Right ventricle myocardium superior (tissue), 1 donor: ENCODE measurements around the gene SMIM32. TPM values are rescaled to one million over a fixed set of nuclear protein-coding genes. Genes with fewer than 3 reads are reported as not detected.

Experiments used
- ATAC-seq: fragments of 200-7000 bp; cut with Tn5 transposase; one replicate; pipeline ENCODE4 v1.9.1; 2020; ENCODE audit warnings: mild to moderate bottlenecking; ENCODE audit not compliant: poor library complexity
- DNase-seq: peaks from one replicate; pipeline ENCODE4 v3.0.0-alpha.2; 2020
- intact Hi-C: fragments of 100-400 bp; cut with DNase I; formaldehyde crosslinking; loops from one replicate; pipeline ENCODE4 v1.11.2; 2022
- total RNA-seq: library from RNA; stranded (reverse); fragmentation: NEBNext Ultra II Directional; extraction: Animal tissue kit (Norgen Biotek cat#: 25700); gene quantifications from one replicate; pipeline ENCODE4 v1.2.1, GENCODE V29; 2021
- donor health status: DM: no; HTN: yes; CAD: no; lungs with severe emphysema.

The SMIM32 gene
- total RNA-seq, 1 donor from 2014 or later = not detected

GRCh38 chr5:136210259-136210658, 17.3 kb upstream of the SMIM32 start:
- no peak for ATAC-seq
- no peak for DNase-seq
- intact Hi-C loops = no loop called here

- ATAC-seq = no peak
- no peak for DNase-seq
- intact Hi-C loops = no loop called here
Observed at GRCh38 chr5:136209346-136209910, 16.5 kb upstream of the SMIM32 start.

GRCh38 chr5:136208916-136209315, 16.0 kb upstream of the SMIM32 start:
- intact Hi-C loops = no loop called here
- DNase-seq = no peak
- no peak for ATAC-seq

- intact Hi-C loops = no loop called here
- DNase-seq = no peak
- no peak for ATAC-seq
Observed at GRCh38 chr5:136207631-136208030, 14.7 kb upstream of the SMIM32 start.

GRCh38 chr5:136206361-136206760, 13.4 kb upstream of the SMIM32 start:
- ATAC-seq (no peak), DNase-seq (no peak)
- intact Hi-C loops = no loop called here

- DNase-seq (no peak), ATAC-seq (no peak)
Observed at GRCh38 chr5:136205941-136206340, 13.0 kb upstream of the SMIM32 start.

GRCh38 chr5:136205061-136205702, 12.2 kb upstream of the SMIM32 start:
- DNase-seq = no peak
- ATAC-seq = no peak
- intact Hi-C loops = no loop called here

More at GRCh38 chr5:136205941-136206340, 13.0 kb upstream of the SMIM32 start:
- intact Hi-C loops = no loop called here

GRCh38 chr5:136203303-136203922, 10.5 kb upstream of the SMIM32 start:
- intact Hi-C loops = no loop called here
- no peak for DNase-seq
- no peak for ATAC-seq

GRCh38 chr5:136202469-136203205, 9.7 kb upstream of the SMIM32 start:
- intact Hi-C loops = no loop called here
- no peak for DNase-seq
- no peak for ATAC-seq

GRCh38 chr5:136201870-136202269, 8.9 kb upstream of the SMIM32 start:
- intact Hi-C loops = no loop called here
- ATAC-seq (no peak), DNase-seq (no peak)

GRCh38 chr5:136200761-136201160, 7.8 kb upstream of the SMIM32 start:
- DNase-seq = no peak
- no peak for ATAC-seq
- intact Hi-C loops = no loop called here

GRCh38 chr5:136200130-136200529, 7.2 kb upstream of the SMIM32 start:
- intact Hi-C loops = no loop called here
- DNase-seq = no peak
- no peak for ATAC-seq

- intact Hi-C loops = no loop called here
Observed at GRCh38 chr5:136199408-136199807, 6.4 kb upstream of the SMIM32 start.

GRCh38 chr5:136198453-136198852, 5.5 kb upstream of the SMIM32 start:
- intact Hi-C loops = no loop called here
- ATAC-seq = no peak

More at GRCh38 chr5:136199408-136199807, 6.4 kb upstream of the SMIM32 start:
- DNase-seq (no peak), ATAC-seq (no peak)

GRCh38 chr5:136197462-136198142, 4.6 kb upstream of the SMIM32 start:
- ATAC-seq = no peak
- DNase-seq = no peak
- intact Hi-C loops = no loop called here

More at GRCh38 chr5:136198453-136198852, 5.5 kb upstream of the SMIM32 start:
- no peak for DNase-seq

GRCh38 chr5:136195971-136196820, 3.2 kb upstream of the SMIM32 start:
- DNase-seq (no peak), ATAC-seq (no peak)
- intact Hi-C loops = no loop called here

- ATAC-seq = no peak
- DNase-seq = no peak
- intact Hi-C loops = no loop called here
Observed at GRCh38 chr5:136194576-136194975, 1.6 kb upstream of the SMIM32 start.

GRCh38 chr5:136193322-136193935, 467 bp upstream of the SMIM32 start:
- DNase-seq (no peak), ATAC-seq (no peak)
- intact Hi-C loops = no loop called here
